GM10266 (cell line): ENCODE data around the gene IKBIP.

Experiments used
- DNase-seq: peaks from one replicate; pipeline ENCODE4 v3.0.0; 2012; ENCODE audit errors: extremely low spot score
- CTCF ChIP-seq: IDR thresholded peaks from 2 replicates; pipeline ENCODE4 v1.5.1; 2012; ENCODE audit warnings: mild to moderate bottlenecking, low read depth; ENCODE audit not compliant: control insufficient read depth, insufficient read depth; ENCODE audit errors: missing control alignments

Gene IKBIP

GRCh38 chr12:98638009-98638408, 6.6 kb downstream of the IKBIP start:
- TF ChIP-seq CTCF, result no peak
- no peak for DNase-seq

- DNase-seq, result no peak
- no peak for TF ChIP-seq CTCF
These were observed 7.5 kb downstream of the IKBIP start for GRCh38 chr12:98637068-98637467.

- DNase-seq, result peak; percentile 35
- no peak for TF ChIP-seq CTCF
These were observed 8.8 kb downstream of the IKBIP start for GRCh38 chr12:98635657-98636323.

GRCh38 chr12:98618952-98619351, 25.6 kb downstream of the IKBIP start:
- no peak for TF ChIP-seq CTCF
- no peak for DNase-seq

- TF ChIP-seq CTCF, result peak; percentile 10
- no peak for DNase-seq
These were observed 31.8 kb downstream of the IKBIP start for GRCh38 chr12:98612696-98613334.

- DNase-seq, result no peak
- TF ChIP-seq CTCF, result no peak
These were observed 34.0 kb downstream of the IKBIP start for GRCh38 chr12:98610596-98610995.

- no peak for DNase-seq
- peak; percentile 28 for TF ChIP-seq CTCF
These were observed 38.1 kb downstream of the IKBIP start for GRCh38 chr12:98606359-98606988.
